ENCODE data around the gene MYLK3.
A peak's percentile ranks its signal among the peaks of the same experiment; 100 is the strongest.
"Not testable (repeated sequence)": the region's sequence is repeated elsewhere in the genome, so short reads cannot be mapped to it uniquely, and the experiment has no call there.

The MYLK3 gene

DNA sequence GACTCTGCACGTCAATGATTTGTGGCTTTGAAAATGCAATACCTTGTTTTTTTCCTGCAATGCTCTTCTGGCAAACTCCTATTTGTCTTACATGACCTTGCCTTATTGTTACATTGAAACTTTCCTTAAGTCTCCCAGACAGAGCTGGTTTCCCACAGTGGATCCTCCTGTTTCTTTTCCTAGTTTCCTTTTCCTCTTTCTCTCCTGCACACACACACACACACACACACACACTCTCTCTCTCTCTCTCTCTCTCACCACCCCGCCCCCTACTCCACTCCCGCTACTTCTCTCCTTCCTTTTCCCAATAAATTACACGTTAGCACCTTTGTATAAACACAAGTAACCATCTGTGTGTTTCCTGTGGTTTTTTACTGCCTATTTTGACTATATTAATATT is 56.4 kb downstream of the MYLK3 start:
- no peak for ATAC-seq
- no peak overlapping the region for H3K4me3 Mint-ChIP-seq
- H3K27ac Mint-ChIP-seq, result peak overlapping the region; percentile 32
- DNase-seq (ENCODE audit: low spot score in 2 of 2), result no peak
- no peaks in the 10 kb centered on the region for H3K9me3 Mint-ChIP-seq
- H3K36me3 Mint-ChIP-seq, result peaks cover 47% of the 10 kb centered on the region
- peaks cover 22% of the 10 kb centered on the region for H3K4me1 Mint-ChIP-seq

DNA sequence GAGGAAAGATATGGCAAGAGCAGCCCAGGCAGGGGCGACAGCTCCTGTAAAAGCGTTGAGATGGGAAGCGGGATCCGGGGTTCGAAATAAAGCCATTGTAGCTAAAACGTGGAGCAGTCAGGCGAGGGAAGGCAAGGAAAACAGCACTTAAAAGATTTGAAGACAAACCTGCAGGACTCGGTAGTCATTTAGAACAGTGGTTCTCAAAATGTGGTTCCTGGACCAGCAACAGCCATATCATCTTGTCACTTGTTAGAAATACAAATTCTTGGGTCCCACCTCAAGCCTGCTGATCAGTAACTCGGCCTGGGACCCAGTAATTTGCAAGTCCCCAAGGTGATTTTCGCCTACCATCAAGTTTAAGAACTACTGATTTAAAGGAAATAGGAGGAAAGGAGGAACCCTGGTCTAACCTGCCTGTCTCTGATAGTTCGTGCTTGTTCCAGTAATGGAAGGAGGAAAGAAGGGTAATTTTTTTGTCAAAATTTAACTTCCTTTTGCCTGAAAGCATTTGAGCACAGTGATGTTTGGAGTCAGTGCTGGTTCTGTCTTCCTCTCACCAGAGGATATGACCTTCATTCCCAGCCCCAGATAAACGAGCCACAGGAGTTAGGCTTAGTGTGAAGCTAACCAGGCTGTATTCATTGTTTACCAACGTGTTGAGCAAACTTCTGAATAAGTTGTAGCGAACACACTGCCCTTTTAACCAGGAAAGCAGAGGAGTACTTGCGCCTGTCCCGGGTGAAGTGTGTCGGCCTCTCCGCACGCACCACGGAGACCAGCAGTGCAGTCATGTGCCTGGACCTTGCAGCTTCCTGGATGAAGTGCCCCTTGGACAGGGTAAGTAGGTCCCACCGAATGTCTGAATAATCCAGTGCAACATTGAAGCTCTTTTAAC is 57.6 kb downstream of the MYLK3 start:
- peaks cover 35% of the 10 kb centered on the region for H3K36me3 Mint-ChIP-seq
- no peak overlapping the region for H3K4me3 Mint-ChIP-seq
- no peak overlapping the region for H3K27ac Mint-ChIP-seq
- ATAC-seq (no peak), DNase-seq (ENCODE audit: low spot score in 2 of 2) (no peak)
- no peaks in the 10 kb centered on the region for H3K9me3 Mint-ChIP-seq
- H3K4me1 Mint-ChIP-seq, result peaks cover 29% of the 10 kb centered on the region

- Mint-ChIP-seq H3K9me3 (no peaks in the 10 kb centered on the region), H3K36me3 (peaks cover 26% of the 10 kb centered on the region), H3K4me1 (peaks cover 38% of the 10 kb centered on the region), H3K4me3 (no peak within 1 kb of the TSS), H3K27ac (no peak within 1 kb of the TSS)
- ATAC-seq, result peak; percentile 88
- peak; percentile 93 to 100 for DNase-seq (ENCODE audit: low spot score in 2 of 2)
Observed at GRCh38 chr16:46689365-46690280, 58.5 kb downstream of the MYLK3 start, which contains the start of gene ORC6. Gene ORC6, plus strand, starts transcription at chr16:46689659. Its CDS starts 47 bp downstream, at chr16:46689706.

GRCh38 chr16:46688654-46689364 is 59.3 kb downstream of the MYLK3 start, which contains the start of gene VPS35:
Gene VPS35, minus strand, starts transcription at chr16:46689178. Its CDS starts 45 bp downstream, at chr16:46689133.
- H3K27ac Mint-ChIP-seq, result no peak within 1 kb of the TSS
- H3K4me3 Mint-ChIP-seq, result no peak within 1 kb of the TSS
- H3K4me1 Mint-ChIP-seq, result peaks cover 43% of the 10 kb centered on the region
- ATAC-seq, result peak; percentile 93
- H3K9me3 Mint-ChIP-seq, result no peaks in the 10 kb centered on the region
- peak in 1 of 2 donors; percentile 98 for DNase-seq (ENCODE audit: low spot score in 2 of 2)
- H3K36me3 Mint-ChIP-seq, result peaks cover 22% of the 10 kb centered on the region

DNA sequence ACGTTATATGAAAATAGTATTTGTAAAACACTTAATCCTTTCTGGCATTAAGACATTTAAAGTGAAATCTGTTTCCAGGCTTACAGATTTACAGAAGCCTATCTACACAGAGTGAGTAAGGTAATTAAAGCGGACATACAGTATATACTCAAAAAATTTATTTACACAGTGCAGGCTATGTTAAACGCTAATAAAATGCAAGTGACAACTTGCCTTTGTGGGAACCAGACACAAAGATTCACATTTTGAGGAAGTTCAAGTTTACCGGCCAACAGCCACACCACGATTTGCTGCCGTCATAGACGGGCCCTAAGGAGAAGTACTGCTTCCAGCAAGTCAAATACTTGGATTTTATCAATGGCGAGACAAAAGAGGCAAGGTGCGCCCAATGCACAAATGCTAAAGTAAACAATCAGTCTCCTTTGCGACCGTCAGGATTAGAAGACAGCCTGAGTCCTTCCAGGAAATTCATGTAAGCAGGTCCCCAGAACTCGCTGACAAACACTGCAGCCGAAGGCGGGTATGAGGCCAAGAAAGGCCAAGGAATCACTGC is 60.0 kb downstream of the MYLK3 start:
- DNase-seq (ENCODE audit: low spot score in 2 of 2), result peak in 1 of 2 donors; percentile 4
- H3K27ac Mint-ChIP-seq, result no peak overlapping the region
- no peaks in the 10 kb centered on the region for H3K9me3 Mint-ChIP-seq

DNA sequence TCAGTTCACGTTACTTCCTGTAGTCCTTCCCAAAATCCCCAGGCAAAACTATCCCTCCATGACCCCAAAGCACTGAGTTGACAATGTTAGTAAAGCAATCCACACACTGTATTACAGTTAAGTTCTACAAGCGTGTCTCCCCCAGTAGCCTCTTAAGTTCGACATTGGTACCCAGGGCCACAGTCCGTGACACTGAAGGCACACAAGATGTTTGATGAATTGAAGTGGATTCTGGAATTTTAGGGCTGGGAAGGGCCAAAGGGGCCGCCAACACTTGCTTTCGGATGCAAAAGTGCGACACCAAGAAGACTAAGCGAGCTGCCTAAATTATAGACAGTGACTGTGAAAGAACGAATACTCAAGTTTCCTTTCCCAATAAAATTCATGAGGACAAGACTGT is 60.7 kb downstream of the MYLK3 start:
- no peak overlapping the region for H3K27ac Mint-ChIP-seq
- peaks cover 13% of the 10 kb centered on the region for H3K36me3 Mint-ChIP-seq
- ATAC-seq (no peak), DNase-seq (ENCODE audit: low spot score in 2 of 2) (no peak)
- peaks cover 49% of the 10 kb centered on the region for H3K4me1 Mint-ChIP-seq
- no peaks in the 10 kb centered on the region for H3K9me3 Mint-ChIP-seq
- no peak overlapping the region for H3K4me3 Mint-ChIP-seq

More for the DNA sequence above, 60.0 kb downstream of the MYLK3 start:
- H3K36me3 Mint-ChIP-seq, result peaks cover 18% of the 10 kb centered on the region
- H3K4me1 Mint-ChIP-seq, result peaks cover 49% of the 10 kb centered on the region
- no peak for ATAC-seq
- H3K4me3 Mint-ChIP-seq, result no peak overlapping the region

DNA sequence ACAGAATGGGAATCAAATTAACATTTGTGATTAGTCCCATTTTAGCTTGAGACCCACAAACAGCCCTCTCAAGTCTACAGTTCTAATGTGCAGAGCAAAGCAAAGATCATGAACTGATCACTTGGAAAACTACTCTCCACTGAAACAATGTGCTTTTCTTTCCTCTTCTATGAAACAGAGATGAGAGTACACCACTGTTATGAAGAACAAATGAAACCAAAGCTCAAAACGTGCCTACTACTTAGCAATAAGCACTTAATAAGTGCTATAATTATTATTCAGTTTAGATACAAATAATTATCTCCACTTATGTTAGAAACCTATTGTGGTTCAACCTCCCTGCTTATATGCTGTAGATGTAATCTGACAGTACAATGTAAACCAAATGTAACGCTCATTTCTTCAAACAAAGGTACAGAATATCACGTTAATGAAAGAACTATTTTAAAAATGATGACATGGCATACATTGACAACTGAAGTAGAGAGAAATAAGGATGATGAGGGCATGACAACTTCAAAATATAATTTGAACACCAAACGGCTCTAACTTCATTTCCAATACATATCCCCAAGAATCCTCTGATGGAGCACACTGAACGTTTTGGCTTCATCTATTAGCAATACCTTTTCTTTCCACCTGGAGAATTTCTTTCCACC is 61.2 kb downstream of the MYLK3 start:
- Mint-ChIP-seq H3K9me3 (no peaks in the 10 kb centered on the region), H3K4me3 (no peak overlapping the region), H3K36me3 (peaks cover 13% of the 10 kb centered on the region), H3K4me1 (peaks cover 49% of the 10 kb centered on the region), H3K27ac (no peak overlapping the region)
- DNase-seq (ENCODE audit: low spot score in 2 of 2) (no peak), ATAC-seq (no peak)

DNA sequence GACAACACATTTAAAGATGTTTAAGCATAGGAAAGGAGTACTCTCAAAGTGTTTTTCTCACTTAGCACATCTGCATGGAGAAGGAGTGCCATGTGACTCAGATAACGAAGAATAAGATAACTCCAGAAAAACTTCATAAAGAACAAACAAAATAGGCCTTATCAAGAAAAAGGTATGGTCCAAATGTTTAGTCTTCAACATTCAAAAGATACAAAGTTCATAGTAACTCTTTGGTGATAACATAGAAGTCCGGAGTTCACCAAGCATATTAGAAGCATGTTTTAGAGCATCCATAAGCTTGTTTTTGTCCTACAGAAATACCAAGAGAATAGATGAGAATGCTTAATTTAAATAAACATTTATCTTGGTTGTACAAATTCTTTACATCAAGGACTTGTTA is 66.3 kb downstream of the MYLK3 start:
- Mint-ChIP-seq H3K4me1 (peaks cover 29% of the 10 kb centered on the region), H3K36me3 (peaks cover 59% of the 10 kb centered on the region)
- not testable (repeated sequence) for H3K9me3 Mint-ChIP-seq; DNase-seq (ENCODE audit: low spot score in 2 of 2); H3K27ac Mint-ChIP-seq; ATAC-seq; H3K4me3 Mint-ChIP-seq

DNA sequence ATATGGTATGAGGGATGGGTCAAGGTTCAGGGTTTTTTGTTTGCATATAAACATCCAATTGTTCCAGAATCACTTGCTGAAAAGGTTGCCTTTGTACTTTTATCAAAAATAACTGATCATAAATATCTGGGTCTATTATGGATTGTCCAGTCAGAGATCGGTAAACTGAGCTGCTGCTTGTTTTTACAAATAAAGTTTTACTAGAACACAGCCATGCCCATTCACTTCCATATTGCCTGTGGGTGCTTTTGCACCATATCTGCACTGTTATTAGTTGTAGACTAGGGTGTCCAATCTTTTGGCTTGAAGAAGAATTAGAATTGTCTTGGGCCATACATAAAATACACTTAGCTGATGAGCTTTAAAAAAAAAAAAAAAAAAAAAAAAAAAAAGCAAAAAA is 70.2 kb downstream of the MYLK3 start:
- not testable (repeated sequence) for H3K4me1 Mint-ChIP-seq; DNase-seq (ENCODE audit: low spot score in 2 of 2); H3K9me3 Mint-ChIP-seq; ATAC-seq; H3K4me3 Mint-ChIP-seq
- H3K36me3 Mint-ChIP-seq, result peaks cover 98% of the 10 kb centered on the region
- H3K27ac Mint-ChIP-seq, result peak overlapping the region; percentile 7

DNA sequence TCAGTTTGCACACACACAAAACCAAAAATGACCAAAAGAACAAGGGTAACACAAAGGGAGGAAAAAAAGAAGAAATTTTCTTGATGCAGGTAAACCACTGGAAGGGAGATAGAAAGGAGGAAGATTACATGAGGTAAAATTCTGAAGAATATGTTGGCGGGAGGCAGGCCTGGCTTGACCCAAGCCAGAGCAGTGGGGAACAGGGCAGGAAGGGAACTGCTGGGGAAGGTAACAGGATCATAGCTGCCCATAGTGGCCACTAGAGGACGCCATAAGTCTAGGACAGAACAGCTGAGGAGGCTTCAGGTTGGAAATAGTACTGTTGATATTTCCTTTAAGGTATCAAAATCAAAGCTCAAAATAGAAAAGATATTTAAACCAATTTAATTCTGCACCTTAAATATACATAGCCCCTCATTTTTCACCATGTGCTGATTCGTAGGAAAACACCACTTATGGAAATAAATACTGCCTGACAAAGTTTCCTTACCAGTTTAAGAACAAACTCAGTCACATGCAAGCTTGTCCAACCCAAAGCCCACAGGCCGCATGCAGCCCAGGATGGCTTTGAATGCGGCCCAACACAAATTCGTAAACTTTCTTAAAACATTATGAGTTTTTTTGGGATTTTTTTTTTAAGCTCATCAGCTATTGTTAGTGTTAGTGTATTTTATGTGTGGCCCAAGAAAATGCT is 74.7 kb downstream of the MYLK3 start:
- ATAC-seq, result peak; percentile 89
- Mint-ChIP-seq H3K4me1 (no peaks in the 10 kb centered on the region), H3K9me3 (no peaks in the 10 kb centered on the region), H3K4me3 (no peak overlapping the region), H3K36me3 (peaks cover 100% of the 10 kb centered on the region), H3K27ac (no peak overlapping the region)
- peak; percentile 11 to 57 for DNase-seq (ENCODE audit: low spot score in 2 of 2)

GRCh38 chr16:46662123-46662522 is 86.0 kb downstream of the MYLK3 start:
- no peaks in the 10 kb centered on the region for H3K9me3 Mint-ChIP-seq
- H3K27ac Mint-ChIP-seq, result no peak overlapping the region
- DNase-seq (ENCODE audit: low spot score in 2 of 2) (no peak), ATAC-seq (no peak)
- H3K4me1 Mint-ChIP-seq, result peaks cover 15% of the 10 kb centered on the region
- peaks cover 90% of the 10 kb centered on the region for H3K36me3 Mint-ChIP-seq
- no peak overlapping the region for H3K4me3 Mint-ChIP-seq

- Mint-ChIP-seq H3K4me1 (peaks cover 15% of the 10 kb centered on the region), H3K9me3 (no peaks in the 10 kb centered on the region), H3K4me3 (no peak overlapping the region), H3K27ac (peak overlapping the region; percentile 83), H3K36me3 (peaks cover 70% of the 10 kb centered on the region)
- DNase-seq (ENCODE audit: low spot score in 2 of 2) (peak; percentile 4 to 58), ATAC-seq (peak; percentile 95)
Observed at GRCh38 chr16:46658925-46659324, 89.2 kb downstream of the MYLK3 start.

Data from stimulated activated effector memory CD8-positive, alpha-beta T cell treated with anti-CD3 and anti-CD28 coated beads, Interleukin-12 subunit alpha, Interleukin-12 subunit beta, amount 100 ng/mL, for 72 hours (primary cell).